WTC11 (cell line): ENCODE results near the gene MBP. TPM values are rescaled to one million over a fixed set of nuclear protein-coding genes. Genes with fewer than 3 reads are reported as not detected.

Experiments used
- ATF3 ChIP-seq: sonication (generic); formaldehyde crosslinking; conservative IDR thresholded peaks from 2 replicates; pipeline ENCODE4 v1.8.1; 2022; ENCODE audit warnings: mild to moderate bottlenecking, missing genetic modification reagents
- CBFB ChIP-seq: sonication (generic); formaldehyde crosslinking; IDR thresholded peaks from 2 replicates; pipeline ENCODE4 v1.8.1; 2022; ENCODE audit warnings: mild to moderate bottlenecking, low read depth, missing genetic modification reagents
- CDX4 ChIP-seq: fragments of 250-450 bp; sonication (Bioruptor Pico); IDR thresholded peaks from 2 replicates; pipeline ENCODE4 v1.9.0; 2021; ENCODE audit warnings: moderate library complexity, mild to moderate bottlenecking, inconsistent platforms, borderline replicate concordance
- E2F1 ChIP-seq: sonication (generic); formaldehyde crosslinking; IDR thresholded peaks from 2 replicates; pipeline ENCODE4 v1.8.0; 2022; ENCODE audit warnings: mild to moderate bottlenecking, missing genetic modification reagents
- E2F4 ChIP-seq: sonication (generic); formaldehyde crosslinking; IDR thresholded peaks from 2 replicates; pipeline ENCODE4 v1.8.1; 2022; ENCODE audit warnings: low read depth, mild to moderate bottlenecking, moderate library complexity, missing genetic modification reagents, borderline replicate concordance
- E2F5 ChIP-seq: sonication (generic); formaldehyde crosslinking; IDR thresholded peaks from 2 replicates; pipeline ENCODE4 v1.8.1; 2022; ENCODE audit warnings: mild to moderate bottlenecking, moderate library complexity, missing genetic modification reagents
- ESRRA ChIP-seq: sonication (generic); formaldehyde crosslinking; IDR thresholded peaks from 2 replicates; pipeline ENCODE4 v1.8.1; 2022; ENCODE audit warnings: mild to moderate bottlenecking, missing genetic modification reagents, borderline replicate concordance
- FOXJ3 ChIP-seq: sonication (generic); formaldehyde crosslinking; IDR thresholded peaks from 2 replicates; pipeline ENCODE4 v1.9.0; 2021; ENCODE audit warnings: missing genetic modification reagents, mild to moderate bottlenecking, borderline replicate concordance
- GRHL2 ChIP-seq: fragments of 250-450 bp; sonication (Bioruptor Pico); IDR thresholded peaks from 2 replicates; pipeline ENCODE4 v1.8.0; 2022; ENCODE audit warnings: mild to moderate bottlenecking, moderate library complexity; ENCODE audit not compliant: insufficient replicate concordance, severe bottlenecking
- KAT7 ChIP-seq: sonication (generic); formaldehyde crosslinking; IDR thresholded peaks from 2 replicates; pipeline ENCODE4 v1.8.1; 2023; ENCODE audit warnings: missing genetic modification reagents, mild to moderate bottlenecking, borderline replicate concordance
- MAX ChIP-seq: sonication (generic); formaldehyde crosslinking; IDR thresholded peaks from 2 replicates; pipeline ENCODE4 v1.8.0; 2022; ENCODE audit warnings: mild to moderate bottlenecking, missing genetic modification reagents
- NFATC4 ChIP-seq: fragments of 250-450 bp; sonication (Bioruptor Pico); IDR thresholded peaks from 2 replicates; pipeline ENCODE4 v1.9.0; 2021; ENCODE audit warnings: mild to moderate bottlenecking
- NR3C1 ChIP-seq: sonication (generic); formaldehyde crosslinking; conservative IDR thresholded peaks from 2 replicates; pipeline ENCODE4 v1.8.1; 2023; ENCODE audit warnings: low read depth, mild to moderate bottlenecking, missing genetic modification reagents
- PREB ChIP-seq: sonication (generic); formaldehyde crosslinking; IDR thresholded peaks from 2 replicates; pipeline ENCODE4 v1.8.1; 2022; ENCODE audit warnings: mild to moderate bottlenecking, missing genetic modification reagents, moderate library complexity, borderline replicate concordance
- RELA ChIP-seq: sonication (generic); formaldehyde crosslinking; IDR thresholded peaks from 2 replicates; pipeline ENCODE4 v1.8.1; 2022; ENCODE audit warnings: missing genetic modification reagents, mild to moderate bottlenecking, borderline replicate concordance
- SOX15 ChIP-seq: fragments of 250-450 bp; sonication (Bioruptor Pico); IDR thresholded peaks from 2 replicates; pipeline ENCODE4 v1.9.0; 2021; ENCODE audit warnings: mild to moderate bottlenecking
- STAT6 ChIP-seq: sonication (generic); formaldehyde crosslinking; conservative IDR thresholded peaks from 2 replicates; pipeline ENCODE4 v1.8.1; 2023; ENCODE audit warnings: mild to moderate bottlenecking, low read depth, missing genetic modification reagents, moderate library complexity
- TCF7 ChIP-seq: sonication (generic); formaldehyde crosslinking; IDR thresholded peaks from 2 replicates; pipeline ENCODE4 v1.8.0; 2022; ENCODE audit warnings: mild to moderate bottlenecking, low read depth, missing genetic modification reagents, moderate library complexity
- TEAD4 ChIP-seq: sonication (generic); formaldehyde crosslinking; IDR thresholded peaks from 2 replicates; pipeline ENCODE4 v1.8.0; 2022; ENCODE audit warnings: mild to moderate bottlenecking, missing genetic modification reagents
- TP53 ChIP-seq: sonication (generic); formaldehyde crosslinking; IDR thresholded peaks from 2 replicates; pipeline ENCODE4 v1.8.1; 2023; ENCODE audit warnings: mild to moderate bottlenecking, missing genetic modification reagents
- USF1 ChIP-seq: sonication (generic); formaldehyde crosslinking; IDR thresholded peaks from 2 replicates; pipeline ENCODE4 v1.8.0; 2022; ENCODE audit warnings: mild to moderate bottlenecking, missing genetic modification reagents
- USF2 ChIP-seq: sonication (generic); formaldehyde crosslinking; IDR thresholded peaks from 2 replicates; pipeline ENCODE4 v1.8.1; 2023; ENCODE audit warnings: mild to moderate bottlenecking, missing genetic modification reagents, moderate library complexity
- ZNF138 ChIP-seq: sonication (generic); formaldehyde crosslinking; conservative IDR thresholded peaks from 2 replicates; pipeline ENCODE4 v1.8.1; 2022; ENCODE audit warnings: mild to moderate bottlenecking, moderate library complexity, missing genetic modification reagents
- ZNF219 ChIP-seq: sonication (generic); formaldehyde crosslinking; IDR thresholded peaks from 2 replicates; pipeline ENCODE4 v1.8.0; 2023; ENCODE audit warnings: missing genetic modification reagents, mild to moderate bottlenecking, borderline replicate concordance
- ZNF232 ChIP-seq: sonication (generic); formaldehyde crosslinking; IDR thresholded peaks from 2 replicates; pipeline ENCODE4 v1.8.0; 2022; ENCODE audit warnings: mild to moderate bottlenecking, missing genetic modification reagents
- ZNF263 ChIP-seq: sonication (generic); formaldehyde crosslinking; IDR thresholded peaks from 2 replicates; pipeline ENCODE4 v1.8.1; 2022; ENCODE audit warnings: low read depth, mild to moderate bottlenecking, moderate library complexity, missing genetic modification reagents
- ZNF512 ChIP-seq: sonication (generic); formaldehyde crosslinking; IDR thresholded peaks from 2 replicates; pipeline ENCODE4 v1.8.1; 2022; ENCODE audit warnings: missing genetic modification reagents, borderline replicate concordance
- total RNA-seq: library from RNA; stranded (reverse); gene quantifications from 3 replicates; pipeline ENCODE4 v1.2.3, GENCODE V29; 2021

MBP gene
- total RNA-seq, 1 experiment from 2014 or later, result 19.6 TPM

GRCh38 chr18:77132369-77133050, at the start of gene MBP (continued):
- TF ChIP-seq STAT6 (CRISPR knock-in tag) (no peak), E2F4 (CRISPR knock-in tag) (no peak), PREB (CRISPR knock-in tag) (no peak), ZNF263 (CRISPR knock-in tag) (no peak), CDX4 (CRISPR knock-in tag) (no peak), SOX15 (CRISPR knock-in tag) (no peak), USF1 (CRISPR knock-in tag) (no peak), GRHL2 (no peak), FOXJ3 (CRISPR knock-in tag) (no peak), CBFB (CRISPR knock-in tag) (no peak), TCF7 (CRISPR knock-in tag) (no peak), ZNF219 (CRISPR knock-in tag) (0 out of 2 replicates have a peak, but pooled peaks have one; percentile 33), TP53 (CRISPR knock-in tag) (no peak), TEAD4 (CRISPR knock-in tag) (no peak), USF2 (CRISPR knock-in tag) (no peak), ZNF138 (CRISPR knock-in tag) (no peak), E2F5 (CRISPR knock-in tag) (peak; percentile 66; the same call in 1 of the 2 replicates), ESRRA (no peak), ATF3 (CRISPR knock-in tag) (no peak), ZNF232 (CRISPR knock-in tag) (no peak), MAX (no peak), RELA (no peak), ZNF512 (CRISPR knock-in tag) (no peak), NFATC4 (no peak), E2F1 (CRISPR knock-in tag) (no peak), KAT7 (CRISPR knock-in tag) (no peak; the same call in 1 of the 2 replicates), NR3C1 (CRISPR knock-in tag) (no peak)
